Measurements from ENCODE around the gene TGFBRAP1. TPM values are rescaled to one million over a fixed set of nuclear protein-coding genes. Genes with fewer than 3 reads are reported as not detected.
A peak's percentile ranks its signal among the peaks of the same experiment; 100 is the strongest.

The TGFBRAP1 gene
- total and polyA plus RNA-seq, 2 donors (not counting 3 experiments of a cell fraction or from before 2014, with no cell fraction given): 25.4 to 37.6 TPM

- BruUV-seq (replicated peaks): no TSS peak
- no peak for FAIRE-seq
These were observed 4.8 kb downstream of the TGFBRAP1 start for GRCh38 chr2:105324732-105325131.

GRCh38 chr2:105324101-105324500 lies 5.4 kb downstream of the TGFBRAP1 start:
- BruUV-seq (replicated peaks): no TSS peak
- H3K4me3 ChIP-seq (replicated peaks in 1 of 3; ENCODE audit: insufficient read depth in 1 of 3, low read depth in 1 of 3, low read length in 3 of 3): no peak overlapping the region
- no peak overlapping the region for H2AFZ ChIP-seq (ENCODE audit: low read depth, low read length)
- no peaks in the 10 kb centered on the region for H4K20me1 ChIP-seq (replicated peaks; ENCODE audit: control insufficient read depth, extremely low read depth, insufficient read depth, low read length)
- ChIA-PET CTCF (interaction anchor here (0.8 to 1.4 kb wide), 5 partner anchors 15 to 86 kb away, joined by 4 to 6 read pairs (median 5); no protein-coding TSS in a partner anchor), POLR2A (no interaction called here)
- no peak overlapping the region for H3K9ac ChIP-seq (replicated peaks; ENCODE audit: extremely low read depth, insufficient read depth, low read length)
- H3K27me3 ChIP-seq (ENCODE audit: control insufficient read depth in 2 of 2, insufficient read depth in 2 of 2, low read length in 2 of 2): no peaks in the 10 kb centered on the region
- H3K27ac ChIP-seq (ENCODE audit: insufficient read depth, low read depth, low read length): peak overlapping the region; percentile 87
- no peaks in the 10 kb centered on the region for H3K9me1 ChIP-seq (replicated peaks; ENCODE audit: control insufficient read depth, extremely low read depth, insufficient read depth, low read length)
- H3K4me1 ChIP-seq (ENCODE audit: control insufficient read depth, extremely low read depth, insufficient read depth, low read length): peaks cover 49% of the 10 kb centered on the region
- peaks cover 71% of the 10 kb centered on the region for H3K79me2 ChIP-seq (ENCODE audit: control insufficient read depth, insufficient read depth, low read length)
- TF ChIP-seq GATA2 (IDR thresholded peaks at IDR 0.05; ENCODE audit: insufficient read depth, insufficient read length, low read depth, low read length) (no peak), POLR2AphosphoS5 (IDR thresholded peaks at IDR 0.05; ENCODE audit: insufficient read depth, low read depth, low read length) (no peak), MYC (IDR thresholded peaks at IDR 0.05; ENCODE audit: low read depth, low read length) (no peak), MAX (IDR thresholded peaks at IDR 0.05; ENCODE audit: insufficient read depth, insufficient read length) (no peak)
- dilution Hi-C loops (cut with MboI; ENCODE audit: extremely low pct_ligation_motif_present, low sequenced_read_pairs): no loop called here
- no peaks in the 10 kb centered on the region for H3K36me3 ChIP-seq (ENCODE audit: control insufficient read depth in 2 of 2, extremely low read depth in 1 of 2, insufficient read depth in 2 of 2, low read length in 2 of 2)
- FAIRE-seq: no peak
- intact Hi-C loops (cut with micrococcal nuclease): loop anchor here (2.0 to 10.0 kb wide), 2 partner anchors 29 to 871 kb away; partner anchors contain the start of gene UXS1
- DNase-seq (ENCODE audit: low read depth, low spot score): no peak
- H3K4me2 ChIP-seq (ENCODE audit: insufficient read depth, low read length): no peak overlapping the region
- no peaks in the 10 kb centered on the region for H3K9me3 ChIP-seq (replicated peaks; ENCODE audit: control insufficient read depth, insufficient read depth, low read length)

More at GRCh38 chr2:105324732-105325131, 4.8 kb downstream of the TGFBRAP1 start:
- Histone ChIP-seq H3K79me2 (ENCODE audit: control insufficient read depth, insufficient read depth, low read length) (peaks cover 71% of the 10 kb centered on the region), H3K4me1 (ENCODE audit: control insufficient read depth, extremely low read depth, insufficient read depth, low read length) (peaks cover 49% of the 10 kb centered on the region), H3K27me3 (ENCODE audit: control insufficient read depth in 2 of 2, insufficient read depth in 2 of 2, low read length in 2 of 2) (no peaks in the 10 kb centered on the region), H3K4me3 (replicated peaks in 1 of 3; ENCODE audit: insufficient read depth in 1 of 3, low read depth in 1 of 3, low read length in 3 of 3) (no peak overlapping the region), H3K36me3 (ENCODE audit: control insufficient read depth in 2 of 2, extremely low read depth in 1 of 2, insufficient read depth in 2 of 2, low read length in 2 of 2) (no peaks in the 10 kb centered on the region), H3K9me3 (replicated peaks; ENCODE audit: control insufficient read depth, insufficient read depth, low read length) (no peaks in the 10 kb centered on the region), H2AFZ (ENCODE audit: low read depth, low read length) (no peak overlapping the region), H4K20me1 (replicated peaks; ENCODE audit: control insufficient read depth, extremely low read depth, insufficient read depth, low read length) (no peaks in the 10 kb centered on the region), H3K9me1 (replicated peaks; ENCODE audit: control insufficient read depth, extremely low read depth, insufficient read depth, low read length) (no peaks in the 10 kb centered on the region), H3K4me2 (ENCODE audit: insufficient read depth, low read length) (peak overlapping the region; percentile 38), H3K27ac (ENCODE audit: insufficient read depth, low read depth, low read length) (peak overlapping the region; percentile 87), H3K9ac (replicated peaks; ENCODE audit: extremely low read depth, insufficient read depth, low read length) (peak overlapping the region; percentile 55)
- peak; percentile 40 for DNase-seq (ENCODE audit: low read depth, low spot score)
- intact Hi-C loops (cut with micrococcal nuclease) (loop anchor here (1.0 to 10.0 kb wide), 4 partner anchors 30 to 870 kb away; partner anchors contain the start of gene UXS1), dilution Hi-C loops (cut with MboI; ENCODE audit: extremely low pct_ligation_motif_present, low sequenced_read_pairs) (no loop called here)
- TF ChIP-seq JUN (IDR thresholded peaks at IDR 0.05; ENCODE audit: borderline replicate concordance, insufficient read depth, insufficient read length, low read depth) (no peak), POLR2A (IDR thresholded peaks at IDR 0.05; ENCODE audit: low read depth, low read length) (peak; percentile 43)
- POLR2A ChIA-PET: interaction anchor here (0.6 kb wide), 1 partner anchor 193 kb away, joined by 3 read pairs; no protein-coding TSS in a partner anchor
- CTCF ChIA-PET: interaction anchor here (0.8 to 1.4 kb wide), 7 partner anchors 15 to 89 kb away, joined by 3 to 6 read pairs (median 5); no protein-coding TSS in a partner anchor
